Progenitor cell of endocrine pancreas (in vitro differentiated cells): ENCODE results near the gene DSC2. TPM values are rescaled to one million over a fixed set of nuclear protein-coding genes. Genes with fewer than 3 reads are reported as not detected.
A peak's percentile ranks its signal among the peaks of the same experiment; 100 is the strongest.

Experiments used
- DNase-seq: peaks from one replicate; pipeline ENCODE4 v3.0.0; 2021; ENCODE audit warnings: low spot score; ENCODE audit not compliant: unreplicated experiment
- H3K27ac Mint-ChIP-seq: 2 replicates; pipeline ENCODE4 v1.8.0; 2021; ENCODE audit warnings: mild to moderate bottlenecking, moderate library complexity, mixed read lengths
- H3K27me3 Mint-ChIP-seq: 2 replicates; pipeline ENCODE4 v1.8.0; 2021; ENCODE audit warnings: mixed read lengths
- H3K36me3 Mint-ChIP-seq: 2 replicates; pipeline ENCODE4 v1.8.0; 2022; ENCODE audit warnings: mixed read lengths; ENCODE audit not compliant: insufficient read depth
- H3K4me1 Mint-ChIP-seq: 2 replicates; pipeline ENCODE4 v1.8.0; 2021; ENCODE audit warnings: low read depth, mixed read lengths
- H3K4me3 Mint-ChIP-seq: 2 replicates; pipeline ENCODE4 v1.8.0; 2021; ENCODE audit warnings: low read depth, mild to moderate bottlenecking, moderate library complexity, mixed read lengths
- H3K9me3 Mint-ChIP-seq: 2 replicates; pipeline ENCODE4 v1.8.0; 2021; ENCODE audit warnings: low read depth, mixed read lengths
- CTCF ChIP-seq: fragments of 200-600 bp; sonication (generic); IDR thresholded peaks from one replicate; pipeline ENCODE4 v1.5.0; 2021; ENCODE audit warnings: antibody characterized with exemption, mild to moderate bottlenecking; ENCODE audit not compliant: unreplicated experiment
- total RNA-seq: library from RNA; stranded (reverse); gene quantifications from 2 replicates; pipeline ENCODE4 v1.2.1, GENCODE V29; 2021

The DSC2 gene
- total RNA-seq, 1 donor from 2014 or later: 94.1 TPM

GRCh38 chr18:31079973-31080372 is 22.2 kb downstream of the DSC2 start:
- H3K27ac Mint-ChIP-seq: no peak overlapping the region
- peaks cover 4% of the 10 kb centered on the region for H3K4me1 Mint-ChIP-seq
- no peak overlapping the region for H3K4me3 Mint-ChIP-seq
- no peak for TF ChIP-seq CTCF
- no peak for DNase-seq
- H3K27me3 Mint-ChIP-seq: no peaks in the 10 kb centered on the region
- H3K36me3 Mint-ChIP-seq: peaks cover 40% of the 10 kb centered on the region
- H3K9me3 Mint-ChIP-seq: no peaks in the 10 kb centered on the region

GRCh38 chr18:31077878-31078277 is 24.3 kb downstream of the DSC2 start:
- H3K27me3 Mint-ChIP-seq: no peaks in the 10 kb centered on the region
- no peak for TF ChIP-seq CTCF
- no peaks in the 10 kb centered on the region for H3K9me3 Mint-ChIP-seq
- no peak overlapping the region for H3K4me3 Mint-ChIP-seq
- peaks cover 40% of the 10 kb centered on the region for H3K36me3 Mint-ChIP-seq
- DNase-seq: no peak
- peak overlapping the region; percentile 36 for H3K27ac Mint-ChIP-seq
- peaks cover 4% of the 10 kb centered on the region for H3K4me1 Mint-ChIP-seq

- no peak for TF ChIP-seq CTCF
- no peak overlapping the region for H3K4me3 Mint-ChIP-seq
- no peaks in the 10 kb centered on the region for H3K4me1 Mint-ChIP-seq
- no peak for DNase-seq
- no peaks in the 10 kb centered on the region for H3K9me3 Mint-ChIP-seq
- H3K27me3 Mint-ChIP-seq: no peaks in the 10 kb centered on the region
- H3K36me3 Mint-ChIP-seq: peaks cover 25% of the 10 kb centered on the region
- no peak overlapping the region for H3K27ac Mint-ChIP-seq
These were observed 30.0 kb downstream of the DSC2 start for GRCh38 chr18:31072175-31072574.

- DNase-seq: no peak
- no peak for TF ChIP-seq CTCF
- H3K36me3 Mint-ChIP-seq: peaks cover 32% of the 10 kb centered on the region
- no peak overlapping the region for H3K27ac Mint-ChIP-seq
- H3K4me3 Mint-ChIP-seq: no peak overlapping the region
- no peaks in the 10 kb centered on the region for H3K27me3 Mint-ChIP-seq
- no peaks in the 10 kb centered on the region for H3K4me1 Mint-ChIP-seq
- H3K9me3 Mint-ChIP-seq: no peaks in the 10 kb centered on the region
These were observed 32.0 kb downstream of the DSC2 start for GRCh38 chr18:31070206-31070605.

GRCh38 chr18:31066266-31066665 is 36.0 kb downstream of the DSC2 start:
- no peaks in the 10 kb centered on the region for H3K27me3 Mint-ChIP-seq

More at GRCh38 chr18:31066266-31066665, 36.0 kb downstream of the DSC2 start:
- H3K4me3 Mint-ChIP-seq: no peak overlapping the region
- H3K27ac Mint-ChIP-seq: no peak overlapping the region
- H3K4me1 Mint-ChIP-seq: peaks cover 2% of the 10 kb centered on the region
- no peak for DNase-seq
- TF ChIP-seq CTCF: no peak
- H3K9me3 Mint-ChIP-seq: no peaks in the 10 kb centered on the region
- H3K36me3 Mint-ChIP-seq: peaks cover 29% of the 10 kb centered on the region
